Erythroblast (primary cell): ENCODE measurements around the gene UTP18.
"Not testable (repeated sequence)": the region's sequence is repeated elsewhere in the genome, so short reads cannot be mapped to it uniquely, and the experiment has no call there.

Experiments used
- DNase-seq, 2 experiments: peaks; one replicate each; lab custom pipeline; 2025; lab: John Stamatoyannopoulos, UW
- GATA1 ChIP-seq: IDR thresholded peaks from 2 replicates; pipeline ENCODE4 v1.6.1; 2011; ENCODE audit warnings: low read depth, mild to moderate bottlenecking, control low read depth, low read length, moderate library complexity
- POLR2A ChIP-seq: IDR thresholded peaks from 2 replicates; pipeline ENCODE4 v1.6.1; 2011; ENCODE audit warnings: mild to moderate bottlenecking, low read length

UTP18 gene

DNA sequence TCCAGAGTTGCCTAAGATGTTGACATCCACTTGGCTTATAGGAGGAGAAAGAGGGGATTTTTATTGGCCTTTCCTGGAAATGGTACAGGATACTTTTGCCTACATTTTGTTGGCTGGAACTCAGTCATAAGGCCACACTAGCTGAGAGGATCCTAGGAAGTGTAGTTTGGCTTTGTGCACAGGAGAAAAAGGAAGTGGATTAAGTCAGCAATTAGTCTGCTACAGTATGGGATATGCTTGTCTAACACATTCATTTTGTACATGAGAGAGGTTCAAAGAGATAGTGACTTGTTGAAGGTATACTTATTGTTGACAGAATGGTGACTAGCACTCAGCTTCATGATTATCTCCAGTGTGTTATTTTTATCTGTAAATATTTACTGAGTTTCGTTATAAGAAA, 10.3 kb downstream of the UTP18 start:
- TF ChIP-seq GATA1 (no peak), POLR2A (no peak)

DNA sequence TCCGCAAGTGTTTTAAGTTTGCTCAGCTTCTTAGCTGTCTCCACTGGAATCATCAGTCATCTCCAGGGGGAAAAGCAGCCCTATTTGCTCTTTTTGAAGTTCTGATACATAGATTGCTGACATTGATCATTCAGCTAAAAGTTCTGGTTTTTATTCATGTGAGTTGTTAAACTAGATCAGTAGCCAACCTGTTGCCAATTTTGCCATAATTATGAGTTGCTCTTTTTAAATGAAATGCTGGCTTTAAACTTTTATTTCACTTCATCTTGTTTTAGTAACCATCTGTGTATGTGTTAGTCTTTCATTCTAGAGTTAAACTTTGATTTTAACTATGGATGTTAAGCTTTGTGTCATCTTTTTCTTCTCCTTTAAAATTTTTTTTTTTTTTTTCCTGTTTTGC, 12.5 kb downstream of the UTP18 start:
- TF ChIP-seq GATA1 = no peak
- no peak for TF ChIP-seq POLR2A
- DNase-seq = no peak

More for the DNA sequence above, 10.3 kb downstream of the UTP18 start:
- DNase-seq = no peak

DNA sequence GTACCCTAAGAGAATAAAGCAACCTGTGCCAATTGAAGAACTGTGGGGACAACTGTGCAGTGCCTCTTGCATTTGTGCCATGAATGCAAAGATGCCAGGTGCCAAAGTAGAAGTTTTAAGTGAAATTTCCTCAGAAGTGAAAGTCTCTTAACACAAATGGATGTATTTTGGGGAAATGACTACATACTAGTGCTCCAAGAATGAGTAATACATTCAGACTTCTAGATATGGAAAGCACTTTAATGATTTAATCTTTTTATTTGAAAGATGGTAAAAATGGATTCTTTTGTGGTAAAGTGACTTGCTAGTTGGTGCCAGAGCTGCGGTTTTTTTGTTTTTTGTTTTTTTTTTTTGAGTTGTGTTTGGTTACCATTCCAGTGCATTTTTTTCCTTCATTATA, 15.0 kb downstream of the UTP18 start:
- no peak for TF ChIP-seq POLR2A
- no peak for TF ChIP-seq GATA1
- no peak for DNase-seq

DNA sequence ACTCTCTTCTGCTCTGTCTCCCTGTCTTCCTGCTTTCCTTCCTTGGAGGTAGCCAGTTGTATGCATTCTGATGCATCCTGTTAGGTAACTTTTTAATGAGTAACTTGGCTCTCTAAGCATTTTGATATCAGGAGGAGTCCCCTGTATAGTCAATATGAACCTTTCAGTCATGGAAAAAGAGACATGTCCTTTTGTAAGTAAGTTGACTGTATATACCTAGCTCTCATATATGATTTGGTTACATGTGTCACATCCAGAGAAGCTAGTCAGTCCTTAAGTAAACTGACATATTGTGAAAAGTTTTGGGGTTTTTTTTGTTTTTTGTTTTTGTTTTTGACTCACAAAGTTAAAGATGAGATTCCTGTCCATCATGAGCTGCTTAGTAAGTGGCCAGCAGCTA, 18.8 kb downstream of the UTP18 start:
- TF ChIP-seq GATA1 = no peak
- no peak for TF ChIP-seq POLR2A
- DNase-seq = no peak

DNA sequence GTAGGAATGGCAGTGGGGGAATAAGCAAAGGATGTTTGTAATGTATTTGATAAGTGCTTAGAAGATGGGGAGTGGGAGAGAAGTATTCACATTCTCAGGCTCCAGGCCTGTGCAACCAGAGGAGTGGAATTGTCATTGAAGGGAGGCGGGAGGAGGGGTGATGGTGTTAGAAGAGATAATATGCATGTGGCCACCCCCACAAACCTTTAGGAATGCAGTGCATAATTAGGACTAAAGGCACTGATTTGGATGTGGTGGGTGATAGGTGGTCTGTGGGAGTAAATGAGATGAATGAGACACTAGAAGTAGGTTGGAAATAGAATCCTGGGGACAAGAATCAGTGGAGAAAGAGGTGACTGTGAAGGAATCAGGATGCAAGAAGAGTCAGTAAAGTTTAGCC, 27.1 kb downstream of the UTP18 start:
- TF ChIP-seq POLR2A (no peak), GATA1 (no peak)
- no peak for DNase-seq

DNA sequence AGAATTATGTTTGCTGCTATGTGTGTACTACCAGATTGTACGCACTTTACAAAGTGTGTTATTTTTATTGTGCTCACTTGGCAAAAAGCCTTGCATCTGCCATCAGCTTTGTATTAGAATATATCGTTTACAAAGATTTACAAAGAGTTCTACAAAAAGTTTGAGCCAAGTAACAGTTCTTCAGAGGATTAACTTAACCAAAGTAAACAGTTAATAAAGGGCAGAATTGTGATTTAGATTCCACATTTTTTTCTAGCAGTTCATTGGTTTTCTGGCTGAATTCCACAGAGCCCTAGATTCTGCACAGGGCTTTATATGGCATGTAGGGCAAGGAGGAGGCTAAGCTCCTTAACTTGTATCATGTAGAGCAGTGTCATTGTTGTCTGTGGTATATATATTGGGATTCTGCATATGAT, 29.4 kb downstream of the UTP18 start:
- no peak for DNase-seq
- TF ChIP-seq GATA1 (no peak), POLR2A (no peak)

DNA sequence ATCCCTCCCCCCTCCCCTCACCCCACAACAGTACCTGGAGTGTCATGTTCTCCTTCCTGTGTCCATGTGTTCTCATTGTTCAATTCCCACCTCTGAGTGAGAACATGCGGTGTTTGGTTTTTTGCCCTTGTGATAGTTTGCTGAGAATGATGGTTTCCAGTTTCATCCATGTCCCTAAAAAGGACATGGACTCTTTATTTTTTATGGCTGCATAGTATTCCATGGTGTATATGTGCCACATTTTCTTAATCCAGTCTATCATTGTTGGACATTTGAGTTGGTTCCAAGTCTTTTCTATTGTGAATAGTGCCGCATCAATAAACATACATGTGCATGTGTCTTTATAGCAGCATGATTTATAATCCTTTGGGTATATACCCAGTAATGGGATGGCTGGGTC, 34.0 kb downstream of the UTP18 start:
- not testable (repeated sequence) for DNase-seq

DNA sequence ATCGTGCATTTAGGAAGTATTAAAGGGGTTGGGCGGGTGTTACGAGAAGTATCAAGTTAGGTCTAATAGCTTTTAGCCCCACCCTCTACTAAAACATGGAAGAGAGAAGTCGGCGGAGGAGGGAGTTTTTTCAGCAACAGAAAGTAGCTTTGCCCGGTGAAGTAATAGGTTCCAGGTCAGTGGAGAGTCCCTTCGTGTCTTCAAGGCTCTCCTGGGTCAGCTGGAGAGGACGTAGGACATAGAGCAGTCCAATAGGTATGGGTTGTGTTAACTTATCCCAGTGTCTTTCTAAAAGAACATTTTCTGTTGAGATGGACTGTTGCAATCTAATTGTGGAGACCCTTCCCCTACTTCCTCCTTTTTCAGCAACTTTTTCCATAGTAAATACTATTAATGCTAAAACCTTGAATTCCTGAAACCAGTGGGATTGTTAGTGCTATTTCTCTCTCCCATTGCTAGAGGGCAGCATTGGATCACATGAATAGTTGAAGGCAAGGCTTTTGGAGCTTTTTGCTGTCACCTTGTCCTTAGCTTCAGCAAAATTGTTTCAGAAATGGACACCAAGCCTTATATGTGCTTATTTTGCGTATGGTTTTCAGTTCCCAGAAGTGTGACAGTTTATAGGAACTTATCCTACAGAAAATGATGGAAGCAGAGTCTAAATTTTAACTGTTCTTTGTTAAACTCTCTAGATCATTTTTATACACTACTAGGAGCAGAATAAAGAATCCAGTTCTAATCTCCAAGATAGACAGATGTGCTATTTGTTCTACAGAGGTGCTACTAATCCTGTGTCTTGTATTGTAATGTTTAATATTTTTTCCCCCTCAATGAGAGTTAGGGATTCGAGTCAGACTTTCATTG, 38.4 kb downstream of the UTP18 start:
- TF ChIP-seq GATA1 (no peak), POLR2A (no peak)
- DNase-seq = peak; percentile 44 to 67

DNA sequence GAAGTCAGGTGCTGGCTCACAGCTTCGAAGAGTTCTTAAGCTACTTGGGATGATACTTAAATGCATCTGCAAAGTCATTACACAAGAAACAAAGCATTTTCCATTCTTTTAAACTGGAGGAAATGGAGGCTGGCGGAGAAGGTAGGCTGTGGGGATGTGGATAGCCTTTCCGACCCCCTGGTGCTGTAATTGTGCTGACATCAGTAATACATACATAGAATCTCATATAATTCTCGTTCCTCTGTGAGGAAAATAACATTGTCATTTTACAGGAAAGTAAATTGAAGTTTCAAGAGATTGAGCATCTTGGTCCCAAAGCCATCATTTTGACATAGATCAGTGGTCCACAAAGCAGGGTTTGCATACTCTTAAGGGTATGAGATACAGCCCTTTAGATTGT, 39.5 kb downstream of the UTP18 start:
- TF ChIP-seq GATA1 (no peak), POLR2A (no peak)

DNA sequence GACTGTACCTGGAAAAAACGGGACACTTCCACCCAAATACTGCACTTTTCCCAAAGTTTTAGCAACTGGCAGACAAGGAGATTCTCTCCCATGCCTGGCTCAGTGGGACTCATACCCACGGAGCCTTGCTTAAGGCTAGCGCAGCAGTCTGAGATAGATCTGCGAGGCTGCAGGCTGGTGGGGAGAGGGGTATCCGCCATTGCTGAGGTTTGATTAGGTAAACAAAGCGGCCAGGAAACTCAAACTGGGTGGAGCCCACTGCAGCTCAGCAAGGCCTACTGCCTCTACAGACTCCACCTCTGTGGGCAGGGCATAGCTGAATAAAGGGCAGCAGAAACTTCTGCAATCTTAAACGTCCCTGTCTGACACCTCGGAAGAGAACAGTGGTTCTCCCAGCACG, 44.8 kb downstream of the UTP18 start:
- no peak for DNase-seq
- TF ChIP-seq POLR2A (no peak), GATA1 (no peak)

More for the DNA sequence above, 39.5 kb downstream of the UTP18 start:
- no peak for DNase-seq

DNA sequence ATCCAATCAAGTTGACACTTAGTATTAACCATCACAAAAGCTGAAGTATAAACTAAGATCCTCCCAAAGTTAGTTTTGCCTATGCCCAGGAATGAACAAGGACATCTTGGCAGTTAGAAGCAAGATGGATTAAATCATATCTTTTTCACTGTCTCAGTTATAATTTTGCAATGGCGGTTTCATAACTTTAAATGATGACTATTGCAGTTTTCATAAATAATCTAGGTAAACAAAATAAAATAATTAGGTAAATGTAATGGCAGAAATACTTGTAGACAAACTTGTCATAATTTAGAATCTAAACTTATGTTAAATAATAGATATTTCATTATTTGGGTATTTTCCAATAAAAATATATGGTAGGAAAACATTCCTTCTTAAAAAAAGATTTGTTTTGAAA, 51.7 kb downstream of the UTP18 start:
- DNase-seq = not testable (repeated sequence)

DNA sequence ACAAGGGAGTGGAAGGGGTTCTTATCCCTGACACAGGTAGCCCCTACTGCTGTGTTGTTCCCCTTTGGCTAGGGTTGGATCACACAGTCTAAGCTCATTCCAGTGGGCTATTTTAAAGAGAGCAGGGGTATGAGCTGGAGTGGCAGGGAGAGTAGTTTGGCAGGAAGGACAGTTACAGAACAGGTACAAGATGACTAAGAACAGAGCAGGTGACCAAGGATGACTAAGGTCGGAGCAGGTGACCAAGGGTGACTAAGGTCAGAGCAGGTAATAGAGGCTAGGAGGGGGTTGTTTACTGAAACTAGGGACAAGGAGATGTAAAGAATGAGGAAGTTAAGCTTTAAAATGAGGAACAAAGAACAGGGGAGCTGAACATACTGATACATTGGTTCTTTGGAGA, 58.8 kb downstream of the UTP18 start:
- no peak for TF ChIP-seq GATA1
- no peak for TF ChIP-seq POLR2A
- no peak for DNase-seq

DNA sequence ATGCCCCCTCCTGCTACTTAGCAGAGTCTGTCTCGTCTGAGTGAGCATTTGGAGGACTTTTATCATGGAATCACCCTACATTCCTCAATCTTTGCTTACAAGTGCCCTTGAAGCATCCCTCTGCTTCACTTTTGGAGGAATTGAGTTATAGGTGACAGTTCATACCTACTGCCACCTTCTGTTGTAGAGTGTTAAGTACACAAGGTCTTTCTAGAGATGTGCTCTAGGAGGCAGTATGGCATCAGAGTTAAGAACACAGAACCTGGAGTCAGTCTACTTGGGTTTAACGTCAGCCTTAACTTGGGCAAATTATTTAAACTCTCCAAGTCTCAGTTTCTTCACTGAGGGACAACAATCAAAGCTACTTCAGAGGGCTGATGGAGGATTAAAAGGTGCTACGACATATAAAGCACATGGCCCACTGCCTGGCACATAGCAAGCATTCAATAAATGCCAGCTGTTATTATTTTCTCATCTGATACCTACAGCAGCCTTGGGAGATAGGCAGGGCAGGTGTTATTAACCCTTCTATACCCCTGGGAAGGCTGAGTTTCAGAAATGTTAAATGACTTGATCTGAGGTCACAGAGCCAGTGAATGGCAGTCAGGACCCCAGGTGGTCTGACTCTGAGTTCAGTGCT, 62.2 kb downstream of the UTP18 start:
- peak; percentile 50 to 52 for DNase-seq
- TF ChIP-seq GATA1 (no peak), POLR2A (no peak)

DNA sequence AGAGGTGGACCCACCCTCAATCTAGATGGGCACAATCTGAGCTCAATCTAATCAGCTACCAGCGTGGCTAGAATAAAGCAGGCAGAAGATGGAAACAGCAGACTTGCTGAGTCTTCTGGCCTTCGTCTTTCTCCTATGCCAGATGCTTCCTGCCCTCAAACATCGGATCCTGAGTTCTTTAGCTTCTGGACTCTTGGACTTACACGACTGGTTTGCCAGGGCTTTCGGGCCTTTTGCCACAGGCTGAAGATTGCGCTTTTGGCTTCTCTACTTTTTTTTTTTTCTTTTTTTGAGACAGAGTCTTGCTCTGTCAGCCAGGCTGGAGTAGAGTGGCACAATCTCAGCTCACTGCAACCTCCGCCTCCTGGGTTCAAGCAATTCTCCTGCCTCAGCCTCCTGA, 65.1 kb downstream of the UTP18 start:
- TF ChIP-seq POLR2A (no peak), GATA1 (no peak)

DNA sequence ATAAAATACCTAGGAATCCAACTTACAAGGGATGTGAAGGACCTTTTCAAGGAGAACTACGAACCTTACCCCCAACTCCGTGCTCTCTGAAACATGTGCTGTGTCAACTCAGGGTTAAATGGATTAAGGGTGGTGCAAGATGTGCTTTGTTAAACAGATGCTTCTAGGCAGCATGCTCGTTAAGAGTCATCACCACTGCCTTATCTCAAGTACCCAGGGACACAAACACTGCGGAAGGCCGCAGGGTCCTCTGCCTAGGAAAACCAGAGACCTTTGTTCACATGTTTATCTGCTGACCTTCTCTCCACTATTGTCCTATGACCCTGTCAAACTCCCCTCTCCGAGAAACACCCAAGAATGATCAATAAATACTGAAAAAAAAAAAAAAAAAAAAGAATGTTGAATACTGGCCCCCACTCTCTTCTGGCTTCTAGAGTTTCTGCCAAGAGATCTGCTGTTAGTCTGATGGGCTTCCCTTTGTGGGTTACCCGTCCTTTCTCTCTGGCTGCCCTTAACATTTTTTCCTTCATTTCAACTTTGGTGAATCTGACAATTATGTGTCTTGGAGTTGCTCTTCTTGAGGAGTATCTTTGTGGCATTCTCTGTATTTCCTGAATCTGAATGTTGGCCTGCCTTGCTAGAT, 70.6 kb downstream of the UTP18 start:
- DNase-seq = peak; percentile 9 to 60

More for the DNA sequence above, 65.1 kb downstream of the UTP18 start:
- DNase-seq = no peak
